Osteocyte (in vitro differentiated cells): ENCODE measurements around the gene FBN1. TPM values are rescaled to one million over a fixed set of nuclear protein-coding genes. Genes with fewer than 3 reads are reported as not detected.

Experiments used
- DNase-seq: peaks from one replicate; pipeline ENCODE4 v3.0.0; 2021; ENCODE audit warnings: mixed read lengths; ENCODE audit not compliant: unreplicated experiment; ENCODE audit errors: extremely low spot score
- H3K27ac Mint-ChIP-seq: one replicate; pipeline ENCODE4 v1.8.0; 2021; ENCODE audit warnings: mild to moderate bottlenecking, mixed read lengths; ENCODE audit not compliant: unreplicated experiment
- H3K27me3 Mint-ChIP-seq: one replicate; pipeline ENCODE4 v1.8.0; 2021; ENCODE audit warnings: mixed read lengths; ENCODE audit not compliant: unreplicated experiment
- H3K36me3 Mint-ChIP-seq: one replicate; pipeline ENCODE4 v1.8.0; 2021; ENCODE audit warnings: mixed read lengths; ENCODE audit not compliant: unreplicated experiment
- H3K4me1 Mint-ChIP-seq: one replicate; pipeline ENCODE4 v1.8.0; 2021; ENCODE audit warnings: mixed read lengths; ENCODE audit not compliant: unreplicated experiment
- H3K4me3 Mint-ChIP-seq: one replicate; pipeline ENCODE4 v1.8.0; 2021; ENCODE audit warnings: mild to moderate bottlenecking, moderate library complexity, mixed read lengths; ENCODE audit not compliant: unreplicated experiment
- H3K9me3 Mint-ChIP-seq: one replicate; pipeline ENCODE4 v1.8.0; 2021; ENCODE audit warnings: mixed read lengths; ENCODE audit not compliant: unreplicated experiment
- CTCF ChIP-seq: fragments of 200-600 bp; sonication (generic); IDR thresholded peaks from 2 replicates; pipeline ENCODE4 v1.5.0; 2021; ENCODE audit warnings: antibody characterized with exemption, mild to moderate bottlenecking, moderate library complexity
- total RNA-seq: library from RNA; stranded (reverse); gene quantifications from 2 replicates; pipeline ENCODE4 v1.2.1, GENCODE V29; 2021

FBN1 gene
- total RNA-seq, 1 donor from 2014 or later = 1,012 TPM

DNA sequence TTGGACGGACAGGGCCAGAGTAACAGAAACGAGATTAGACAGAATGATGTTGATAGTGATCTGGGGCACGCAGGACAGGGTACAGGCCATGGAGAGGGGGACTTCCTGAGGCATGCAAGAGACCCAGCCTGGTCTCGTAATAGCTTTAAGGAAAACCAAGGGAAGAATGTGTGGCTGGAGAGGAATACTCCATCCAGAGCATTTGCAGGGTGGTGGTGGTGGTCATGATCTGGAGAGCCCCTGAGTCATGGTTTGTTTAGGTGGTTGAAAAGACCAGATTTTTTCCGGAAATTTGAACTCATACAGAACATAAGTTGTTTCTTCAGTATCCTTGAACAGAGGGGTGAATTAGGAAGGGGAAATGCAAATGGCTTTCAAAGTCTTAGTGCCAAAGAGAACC lies 175.8 kb downstream of the FBN1 start:
- H3K27ac Mint-ChIP-seq = peak overlapping the region; percentile 93
- no peak for DNase-seq

GRCh38 chr15:48469271-48469670 lies 176.2 kb downstream of the FBN1 start:
- peak overlapping the region; percentile 93 for H3K27ac Mint-ChIP-seq
- H3K9me3 Mint-ChIP-seq = no peaks in the 10 kb centered on the region
- no peak for TF ChIP-seq CTCF
- peaks cover 75% of the 10 kb centered on the region for H3K4me1 Mint-ChIP-seq
- no peak for DNase-seq
- peaks cover 95% of the 10 kb centered on the region for H3K36me3 Mint-ChIP-seq
- no peaks in the 10 kb centered on the region for H3K27me3 Mint-ChIP-seq
- H3K4me3 Mint-ChIP-seq = peak overlapping the region; percentile 42

More for the DNA sequence above, 175.8 kb downstream of the FBN1 start:
- H3K27me3 Mint-ChIP-seq = no peaks in the 10 kb centered on the region
- peaks cover 93% of the 10 kb centered on the region for H3K36me3 Mint-ChIP-seq
- H3K4me1 Mint-ChIP-seq = peaks cover 75% of the 10 kb centered on the region
- H3K9me3 Mint-ChIP-seq = no peaks in the 10 kb centered on the region
- H3K4me3 Mint-ChIP-seq = peak overlapping the region; percentile 42
- TF ChIP-seq CTCF = no peak

- H3K27me3 Mint-ChIP-seq = no peaks in the 10 kb centered on the region
- peak overlapping the region; percentile 78 for H3K27ac Mint-ChIP-seq
- TF ChIP-seq CTCF = no peak
- peaks cover 95% of the 10 kb centered on the region for H3K36me3 Mint-ChIP-seq
- H3K4me1 Mint-ChIP-seq = peaks cover 62% of the 10 kb centered on the region
- peak overlapping the region; percentile 0 for H3K4me3 Mint-ChIP-seq
- no peak for DNase-seq
- no peaks in the 10 kb centered on the region for H3K9me3 Mint-ChIP-seq
Observed at GRCh38 chr15:48467801-48468200, 177.7 kb downstream of the FBN1 start.

- peaks cover 91% of the 10 kb centered on the region for H3K36me3 Mint-ChIP-seq
- H3K27ac Mint-ChIP-seq = peak overlapping the region; percentile 78
Observed at GRCh38 chr15:48466820-48467219, 178.7 kb downstream of the FBN1 start.

GRCh38 chr15:48466079-48466478 lies 179.4 kb downstream of the FBN1 start:
- Mint-ChIP-seq H3K27me3 (no peaks in the 10 kb centered on the region), H3K27ac (peak overlapping the region; percentile 53), H3K4me1 (peaks cover 49% of the 10 kb centered on the region), H3K4me3 (no peak overlapping the region), H3K36me3 (peaks cover 88% of the 10 kb centered on the region), H3K9me3 (no peaks in the 10 kb centered on the region)
- no peak for TF ChIP-seq CTCF
- DNase-seq = no peak

More at GRCh38 chr15:48466820-48467219, 178.7 kb downstream of the FBN1 start:
- peaks cover 53% of the 10 kb centered on the region for H3K4me1 Mint-ChIP-seq
- no peak for TF ChIP-seq CTCF
- DNase-seq = no peak
- no peaks in the 10 kb centered on the region for H3K9me3 Mint-ChIP-seq
- H3K27me3 Mint-ChIP-seq = no peaks in the 10 kb centered on the region
- H3K4me3 Mint-ChIP-seq = no peak overlapping the region
